Naive thymus-derived CD4-positive, alpha-beta T cell (primary cell): ENCODE results near the gene PADI3. TPM values are rescaled to one million over a fixed set of nuclear protein-coding genes. Genes with fewer than 3 reads are reported as not detected.

Experiments used
- ATAC-seq: fragments of 150-1000 bp; cut with Tn5 transposase; 2 replicates; pipeline ENCODE4 v1.10.0; 2021; ENCODE audit warnings: mild to moderate bottlenecking, moderate library complexity
- CTCF ChIA-PET: fragments of 350-600 bp; sonication (Branson Sonifier 250); formaldehyde crosslinking; loops from one replicate; lab custom pipeline; 2021; ENCODE audit warnings: antibody characterized with exemption; lab: Charles Lee
- POLR2A ChIA-PET: fragments of 350-600 bp; sonication (Branson Sonifier 250); formaldehyde crosslinking; loops from one replicate; lab custom pipeline; 2021; ENCODE audit warnings: antibody characterized with exemption, inconsistent platforms; lab: Charles Lee
- DNase-seq, 9 donors: peaks; one replicate each; pipeline versions ENCODE4 v3.0.0 to v3.0.0-alpha.2; 2020 to 2022; ENCODE audit warnings: mixed read lengths in 1 of 9
- H3K27ac ChIP-seq: one replicate; pipeline ENCODE4 v1.7.0; 2013; ENCODE audit warnings: mild to moderate bottlenecking, low read depth, low read length, moderate library complexity
- H3K27me3 ChIP-seq, 2 donors: one replicate each; pipeline ENCODE4 v1.7.0; 2013; ENCODE audit warnings: low read length in 2 of 2, mild to moderate bottlenecking in 2 of 2, moderate library complexity in 2 of 2; ENCODE audit not compliant: control insufficient read depth in 2 of 2, insufficient read depth in 2 of 2
- H3K36me3 ChIP-seq, 3 experiments: 1 replicate in 2 of 3; 2 replicates in 1 of 3; pipeline ENCODE4 v1.7.0; 2013; ENCODE audit warnings: low read length in 3 of 3, mild to moderate bottlenecking in 3 of 3, moderate library complexity in 1 of 3; ENCODE audit not compliant: insufficient read depth in 3 of 3, control insufficient read depth in 2 of 3
- H3K4me1 ChIP-seq, 2 donors: one replicate each; pipeline ENCODE4 v1.7.0; 2013; ENCODE audit warnings: low read length in 2 of 2, mild to moderate bottlenecking in 2 of 2, moderate library complexity in 1 of 2; ENCODE audit not compliant: control insufficient read depth in 2 of 2, insufficient read depth in 2 of 2
- H3K4me3 ChIP-seq: 2 replicates; pipeline ENCODE4 v1.7.0; 2013; ENCODE audit warnings: mild to moderate bottlenecking, low read length
- H3K9me3 ChIP-seq, 3 experiments: 1 replicate in 2 of 3; 2 replicates in 1 of 3; pipeline ENCODE4 v1.7.0; 2013; ENCODE audit warnings: low read length in 3 of 3; ENCODE audit not compliant: control insufficient read depth in 2 of 3
- H3K27ac Mint-ChIP-seq, 9 donors: one replicate each; pipeline ENCODE4 v1.8.0; 2020 to 2022; ENCODE audit warnings: mixed read lengths in 9 of 9, mild to moderate bottlenecking in 8 of 9, moderate library complexity in 5 of 9, inconsistent platforms in 2 of 9
- H3K27me3 Mint-ChIP-seq, 5 donors: one replicate each; pipeline ENCODE4 v1.8.0; 2021 to 2022; ENCODE audit warnings: mixed read lengths in 5 of 5, mild to moderate bottlenecking in 1 of 5
- H3K36me3 Mint-ChIP-seq, 5 donors: one replicate each; pipeline ENCODE4 v1.8.0; 2020 to 2022; ENCODE audit warnings: mixed read lengths in 5 of 5, mild to moderate bottlenecking in 3 of 5, inconsistent platforms in 1 of 5
- H3K4me1 Mint-ChIP-seq, 7 donors: one replicate each; pipeline ENCODE4 v1.8.0; 2020 to 2022; ENCODE audit warnings: mixed read lengths in 7 of 7, mild to moderate bottlenecking in 3 of 7, inconsistent platforms in 1 of 7
- H3K4me3 Mint-ChIP-seq, 10 donors: one replicate each; pipeline ENCODE4 v1.8.0; 2020 to 2022; ENCODE audit warnings: mild to moderate bottlenecking in 10 of 10, mixed read lengths in 10 of 10, moderate library complexity in 6 of 10, inconsistent platforms in 2 of 10
- H3K9me3 Mint-ChIP-seq, 11 donors: one replicate each; pipeline ENCODE4 v1.8.0; 2020 to 2022; ENCODE audit warnings: mixed read lengths in 11 of 11, mild to moderate bottlenecking in 4 of 11, inconsistent platforms in 1 of 11, moderate library complexity in 1 of 11
- intact Hi-C, 2 donors: fragments of 100-400 bp; cut with micrococcal nuclease; formaldehyde crosslinking; loops; one replicate each; pipeline ENCODE4 v1.15.1; 2023
- polyA plus RNA-seq, 2 donors: library from polyadenylated mRNA; unstranded; fragments of 300-500 nt; fragmentation: Illumina TruSeq; gene quantifications; one replicate each; pipeline ENCODE4 v1.2.3, GENCODE V29; 2021
- total RNA-seq, 6 experiments: library from RNA in 5 of 6; stranded (reverse) in 5 of 6; gene quantifications; 1 replicate in 5 of 6; 2 replicates in 1 of 6; pipeline ENCODE4 v1.2.3 and lab custom pipeline; 2021 to 2026

The PADI3 gene
- total and polyA plus RNA-seq, 7 experiments from 2014 or later = not detected

DNA sequence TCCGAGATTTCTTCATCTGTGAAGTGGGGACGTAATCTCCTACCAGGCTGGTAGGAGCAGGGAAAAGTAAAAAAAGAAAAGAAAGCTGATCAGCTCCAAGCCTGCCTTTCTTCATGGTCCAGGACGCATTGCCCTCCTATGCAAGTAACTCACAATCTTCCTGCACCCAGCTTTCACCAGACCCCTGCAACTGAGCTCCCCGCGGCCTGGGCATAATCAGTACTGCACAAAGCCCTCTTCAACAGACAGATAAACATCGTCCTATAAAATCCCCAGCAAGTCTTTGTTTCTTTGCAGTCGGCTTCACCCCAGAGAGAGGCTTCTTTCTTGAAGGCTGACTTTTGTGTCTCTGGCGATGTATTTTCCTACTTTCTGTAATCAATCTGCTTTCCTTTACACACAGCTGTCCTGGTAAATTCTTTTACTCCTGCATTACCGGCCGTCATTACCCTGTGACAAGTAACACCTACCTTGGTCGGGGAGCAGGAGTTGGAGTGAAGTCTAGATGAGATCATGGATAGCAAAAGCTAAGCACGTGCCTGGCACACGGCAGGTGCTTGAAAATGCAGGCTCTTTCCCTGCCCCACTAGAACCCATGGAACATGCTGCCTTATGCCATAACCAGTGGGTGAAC is 35.6 kb upstream of the PADI3 start:
- H3K36me3 Mint-ChIP-seq = no peaks in the 10 kb centered on the region
- no peak overlapping the region for H3K4me3 ChIP-seq
- no peaks in the 10 kb centered on the region for H3K9me3 ChIP-seq
- peaks cover 21 to 27% of the 10 kb centered on the region in 2 donors for H3K4me1 ChIP-seq
- DNase-seq = peak in 2 of 9 donors; percentile 6 to 22
- intact Hi-C loops = no loop called here
- no peak for ATAC-seq
- peaks cover 0 to 2% (median 0%) of the 10 kb centered on the region in 11 donors for H3K9me3 Mint-ChIP-seq
- H3K27ac ChIP-seq = no peak overlapping the region
- ChIA-PET POLR2A (interaction anchor here (0.9 to 1.2 kb wide), 2 partner anchors 12 to 29 kb away, joined by 3 read pairs; no protein-coding TSS in a partner anchor), CTCF (interaction anchor here (0.8 to 1.8 kb wide), 2 partner anchors 23 to 1127 kb away, joined by 3 to 4 read pairs; no protein-coding TSS in a partner anchor)
- peaks cover 0 to 8% of the 10 kb centered on the region in 2 donors for H3K27me3 ChIP-seq
- H3K4me3 Mint-ChIP-seq = peak overlapping the region; percentile 56 to 88 (median 77)
- H3K27me3 Mint-ChIP-seq = peaks cover 10 to 51% (median 32%) of the 10 kb centered on the region in 5 donors
- no peaks in the 10 kb centered on the region for H3K36me3 ChIP-seq
- peaks cover 24 to 67% (median 39%) of the 10 kb centered on the region in 7 donors for H3K4me1 Mint-ChIP-seq
- peak overlapping the region in 4 of 9 donors; percentile 0 to 79 (median 29) for H3K27ac Mint-ChIP-seq

DNA sequence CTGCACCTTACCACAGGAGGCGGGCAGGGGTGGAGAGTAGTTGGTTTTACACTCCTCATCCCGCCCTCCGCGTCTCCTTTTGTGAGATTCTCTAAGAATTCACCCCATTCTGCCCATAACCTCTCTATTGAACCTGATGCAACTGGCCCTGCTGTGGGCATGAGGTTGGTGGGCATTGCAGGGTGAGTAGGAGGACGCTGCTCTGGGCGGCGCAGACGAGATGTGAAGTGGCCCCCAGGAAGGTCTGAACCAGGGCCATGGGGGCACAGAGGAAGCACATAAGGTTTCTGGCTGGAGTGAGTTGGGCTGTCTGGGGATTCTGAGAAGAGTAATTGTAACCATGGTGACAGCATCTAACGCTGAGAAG is 35.1 kb upstream of the PADI3 start:
- intact Hi-C loops = no loop called here
- ChIA-PET CTCF (interaction anchor here (1.8 kb wide), 1 partner anchor 23 kb away, joined by 4 read pairs; no protein-coding TSS in a partner anchor), POLR2A (interaction anchor here (0.9 kb wide), 1 partner anchor 29 kb away, joined by 3 read pairs; no protein-coding TSS in a partner anchor)
- Mint-ChIP-seq H3K4me3 (peak overlapping the region in 5 of 10 donors; percentile 78 to 88 (median 81)), H3K27ac (no peak overlapping the region), H3K36me3 (no peaks in the 10 kb centered on the region), H3K27me3 (peaks cover 10 to 51% (median 32%) of the 10 kb centered on the region in 5 donors), H3K4me1 (peaks cover 21 to 66% (median 39%) of the 10 kb centered on the region in 7 donors), H3K9me3 (peaks cover 0 to 2% (median 0%) of the 10 kb centered on the region in 11 donors)
- ATAC-seq (no peak), DNase-seq (no peak)
- no peaks in the 10 kb centered on the region for H3K9me3 ChIP-seq
- no peak overlapping the region for H3K4me3 ChIP-seq
- H3K27ac ChIP-seq = no peak overlapping the region
- no peaks in the 10 kb centered on the region for H3K36me3 ChIP-seq
- H3K27me3 ChIP-seq = peaks cover 0 to 4% of the 10 kb centered on the region in 2 donors
- peaks cover 21 to 27% of the 10 kb centered on the region in 2 donors for H3K4me1 ChIP-seq

DNA sequence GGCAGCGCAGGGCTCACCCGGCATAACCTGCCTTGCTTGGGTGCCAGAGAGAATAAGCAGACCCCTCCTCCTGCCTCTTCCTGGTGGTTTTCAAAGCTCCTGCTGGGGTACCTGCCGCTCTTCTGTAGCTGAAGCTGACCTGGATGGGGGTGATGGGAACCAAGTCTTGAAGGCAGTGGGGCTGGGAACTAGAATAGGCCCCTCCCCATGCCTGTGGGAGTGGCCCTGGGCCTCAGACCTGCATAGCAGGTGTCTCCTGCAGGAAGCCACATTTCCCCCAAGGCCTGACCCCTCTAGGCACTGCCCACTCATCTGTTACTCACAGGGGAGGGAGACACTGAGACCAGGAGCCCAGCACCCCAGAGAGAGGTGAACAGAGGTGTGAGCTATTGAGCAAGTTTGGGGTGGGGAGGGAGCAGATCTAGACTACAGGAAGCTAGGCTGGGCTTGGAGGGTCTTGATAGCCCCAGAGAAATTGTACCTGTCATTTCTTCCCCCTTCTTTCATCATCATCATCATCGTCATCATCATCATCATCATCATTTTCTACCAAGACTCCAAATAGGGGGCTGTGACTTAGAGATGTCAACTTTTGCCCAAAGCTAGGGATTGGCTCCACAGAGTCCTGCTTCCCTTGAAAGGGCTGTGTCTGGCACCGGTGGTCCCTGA is 33.9 kb upstream of the PADI3 start:
- H3K27me3 Mint-ChIP-seq = peaks cover 10 to 42% (median 32%) of the 10 kb centered on the region in 5 donors
- ChIA-PET POLR2A (no interaction called here), CTCF (no interaction called here)
- no peaks in the 10 kb centered on the region for H3K9me3 Mint-ChIP-seq
- H3K4me3 ChIP-seq = no peak overlapping the region
- peaks cover 20 to 58% (median 39%) of the 10 kb centered on the region in 7 donors for H3K4me1 Mint-ChIP-seq
- H3K27ac ChIP-seq = no peak overlapping the region
- H3K27me3 ChIP-seq = peaks cover 0 to 3% of the 10 kb centered on the region in 2 donors
- no peaks in the 10 kb centered on the region for H3K9me3 ChIP-seq
- no peaks in the 10 kb centered on the region for H3K36me3 Mint-ChIP-seq
- no peak for DNase-seq
- no peak overlapping the region for H3K27ac Mint-ChIP-seq
- no peak for ATAC-seq
- peaks cover 21 to 27% of the 10 kb centered on the region in 2 donors for H3K4me1 ChIP-seq
- H3K36me3 ChIP-seq = no peaks in the 10 kb centered on the region
- H3K4me3 Mint-ChIP-seq = no peak overlapping the region
- intact Hi-C loops = no loop called here

DNA sequence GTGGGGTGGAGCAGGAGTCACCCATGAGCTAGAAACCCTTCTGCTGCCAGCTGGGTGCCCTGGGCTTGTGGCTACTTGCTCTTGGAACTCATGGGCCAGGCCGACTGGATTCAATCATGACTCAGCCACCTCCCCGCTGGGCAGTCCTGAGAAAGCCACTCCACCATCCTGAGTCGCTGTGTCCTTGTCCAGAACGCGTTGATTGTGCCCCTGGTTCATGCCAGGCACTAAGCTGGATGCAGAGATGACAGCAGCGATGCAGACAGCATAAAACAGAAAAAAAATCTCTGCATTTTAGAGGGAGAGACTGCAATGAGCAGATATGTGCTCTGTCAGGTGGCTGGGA is 33.4 kb upstream of the PADI3 start:
- intact Hi-C loops = no loop called here
- CTCF ChIA-PET = no interaction called here
- no peak overlapping the region for H3K27ac Mint-ChIP-seq

DNA sequence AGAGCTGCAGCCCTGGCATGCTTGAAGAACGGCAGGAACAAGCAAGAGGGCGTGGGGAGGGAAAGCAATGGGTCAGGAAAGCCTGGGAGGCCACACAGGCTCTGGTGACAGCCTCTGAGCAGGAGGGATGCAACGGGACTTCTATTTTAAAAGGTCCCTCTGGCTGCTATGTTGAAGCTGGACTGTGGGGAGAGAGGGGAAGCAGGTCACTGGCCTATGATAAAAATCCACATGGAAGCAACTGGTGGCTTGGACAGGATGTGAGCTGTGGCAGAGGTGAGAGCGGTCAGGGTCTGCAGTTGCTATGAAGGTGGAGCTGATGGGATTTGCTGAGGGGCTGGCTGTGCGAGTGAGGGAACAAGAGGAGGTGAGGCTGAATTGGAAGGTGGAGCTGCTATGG is 32.8 kb upstream of the PADI3 start:
- Mint-ChIP-seq H3K4me1 (peaks cover 20 to 49% (median 39%) of the 10 kb centered on the region in 7 donors), H3K4me3 (no peak overlapping the region), H3K27ac (peak overlapping the region in 1 of 9 donors; percentile 47), H3K9me3 (no peaks in the 10 kb centered on the region), H3K36me3 (no peaks in the 10 kb centered on the region), H3K27me3 (peaks cover 10 to 37% (median 32%) of the 10 kb centered on the region in 5 donors)
- Histone ChIP-seq H3K27me3 (peaks cover 0 to 3% of the 10 kb centered on the region in 2 donors), H3K27ac (no peak overlapping the region), H3K36me3 (no peaks in the 10 kb centered on the region), H3K4me3 (no peak overlapping the region), H3K9me3 (no peaks in the 10 kb centered on the region), H3K4me1 (peaks cover 21 to 27% of the 10 kb centered on the region in 2 donors)
- DNase-seq (no peak), ATAC-seq (no peak)
- POLR2A ChIA-PET = interaction anchor here (0.5 kb wide), 1 partner anchor 912 kb away, joined by 3 read pairs; no protein-coding TSS in a partner anchor
- intact Hi-C loops = no loop called here
- CTCF ChIA-PET = no interaction called here

More for the DNA sequence above, 33.4 kb upstream of the PADI3 start:
- Mint-ChIP-seq H3K9me3 (no peaks in the 10 kb centered on the region), H3K4me3 (no peak overlapping the region), H3K27me3 (peaks cover 10 to 40% (median 32%) of the 10 kb centered on the region in 5 donors), H3K36me3 (no peaks in the 10 kb centered on the region), H3K4me1 (peaks cover 20 to 54% (median 39%) of the 10 kb centered on the region in 7 donors)
- no peaks in the 10 kb centered on the region for H3K36me3 ChIP-seq
- ATAC-seq = no peak
- no peaks in the 10 kb centered on the region for H3K9me3 ChIP-seq
- no peak overlapping the region for H3K27ac ChIP-seq
- no peak overlapping the region for H3K4me3 ChIP-seq
- DNase-seq = no peak
- H3K27me3 ChIP-seq = peaks cover 0 to 3% of the 10 kb centered on the region in 2 donors
- POLR2A ChIA-PET = interaction anchor here (0.5 kb wide), 1 partner anchor 913 kb away, joined by 3 read pairs; no protein-coding TSS in a partner anchor
- peaks cover 21 to 27% of the 10 kb centered on the region in 2 donors for H3K4me1 ChIP-seq

DNA sequence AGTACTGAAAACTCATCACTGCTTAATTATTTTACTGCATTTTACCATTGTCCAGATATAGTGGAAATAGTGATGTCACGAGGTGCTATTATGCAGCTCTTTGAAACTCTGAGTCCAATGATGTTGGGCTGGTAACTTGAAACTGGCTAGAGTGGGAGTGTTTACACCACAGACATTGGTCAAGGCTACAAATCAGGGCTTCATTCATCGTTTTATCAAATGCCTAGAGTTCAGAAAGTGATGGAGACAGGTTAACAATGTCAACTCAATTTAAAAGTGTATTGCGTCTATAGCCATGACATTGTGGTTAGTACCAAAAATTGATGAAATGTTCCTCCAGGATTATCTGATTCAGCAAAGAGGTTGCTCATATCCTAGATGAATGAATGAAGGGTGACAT is 31.3 kb upstream of the PADI3 start:
- Histone ChIP-seq H3K27ac (no peak overlapping the region), H3K27me3 (no peaks in the 10 kb centered on the region), H3K4me3 (no peak overlapping the region), H3K4me1 (peaks cover 12 to 14% of the 10 kb centered on the region in 2 donors), H3K36me3 (no peaks in the 10 kb centered on the region), H3K9me3 (no peaks in the 10 kb centered on the region)
- Mint-ChIP-seq H3K36me3 (no peaks in the 10 kb centered on the region), H3K27me3 (peaks cover 9 to 32% (median 28%) of the 10 kb centered on the region in 5 donors), H3K4me3 (no peak overlapping the region), H3K27ac (no peak overlapping the region), H3K9me3 (no peaks in the 10 kb centered on the region), H3K4me1 (peaks cover 14 to 34% (median 27%) of the 10 kb centered on the region in 7 donors)
- intact Hi-C loops = no loop called here
- ChIA-PET CTCF (interaction anchor here (0.6 kb wide), 1 partner anchor 93 kb away, joined by 3 read pairs; no protein-coding TSS in a partner anchor), POLR2A (no interaction called here)
- ATAC-seq (no peak), DNase-seq (no peak)
